K562 (cell line): ENCODE data around the gene LIMS1. TPM values are rescaled to one million over a fixed set of nuclear protein-coding genes. Genes with fewer than 3 reads are reported as not detected.
A peak's percentile ranks its signal among the peaks of the same experiment; 100 is the strongest.

Experiments used
- EGR1 ChIP-seq: fragments of 450-650 bp; conservative IDR thresholded peaks from 2 replicates; pipeline ENCODE4 v1.6.1; 2017; ENCODE audit warnings: mild to moderate bottlenecking
- ESRRB ChIP-seq: fragments of 250-450 bp; sonication (Bioruptor Pico); IDR thresholded peaks from 2 replicates; pipeline ENCODE4 v1.5.0; 2020; ENCODE audit warnings: mild to moderate bottlenecking, moderate library complexity, borderline replicate concordance
- FOXJ2 ChIP-seq: fragments of 200-800 bp; sonication (Bioruptor generic); IDR thresholded peaks from 2 replicates; pipeline ENCODE4 v1.6.1; 2016; ENCODE audit warnings: missing genetic modification characterization, missing compliant biosample characterization
- FOXJ3 ChIP-seq: sonication (generic); formaldehyde crosslinking; IDR thresholded peaks from 2 replicates; pipeline ENCODE4 v1.4.0; 2020; ENCODE audit warnings: mild to moderate bottlenecking, missing genetic modification reagents
- FOXK2 ChIP-seq, 2 experiments: fragments of 450-650 bp; IDR thresholded peaks in 1 of 2; conservative IDR thresholded peaks in 1 of 2; 2 replicates each; pipeline ENCODE4 v1.6.1; 2016; ENCODE audit warnings: low read depth in 2 of 2, mild to moderate bottlenecking in 1 of 2
- PCBP1 ChIP-seq: fragments of 200-400 bp; formaldehyde crosslinking; IDR thresholded peaks from 2 replicates; pipeline ENCODE4 v1.6.1; 2018; ENCODE audit warnings: mild to moderate bottlenecking, low read depth, low read length; ENCODE audit not compliant: poor library complexity, severe bottlenecking
- PCBP2 ChIP-seq: fragments of 200-400 bp; formaldehyde crosslinking; IDR thresholded peaks from 2 replicates; pipeline ENCODE4 v1.6.1; 2018; ENCODE audit warnings: low read length, low read depth, mild to moderate bottlenecking, moderate library complexity; ENCODE audit not compliant: poor library complexity, severe bottlenecking
- PHF20 ChIP-seq: fragments of 450-650 bp; IDR thresholded peaks from 2 replicates; pipeline ENCODE4 v1.6.1; 2018; ENCODE audit not compliant: partially characterized antibody
- PHF8 ChIP-seq: fragments of 200-600 bp; sonication (generic); IDR thresholded peaks from 2 replicates; pipeline ENCODE4 v1.6.1; 2012; ENCODE audit warnings: mixed run types, mild to moderate bottlenecking, inconsistent platforms, low read length, moderate library complexity, borderline replicate concordance
- POLR3A ChIP-seq: IDR thresholded peaks from 2 replicates; pipeline ENCODE4 v1.6.1; 2011; ENCODE audit warnings: borderline replicate concordance, mild to moderate bottlenecking, moderate library complexity; ENCODE audit not compliant: insufficient read length, insufficient read depth; ENCODE audit errors: extremely low read depth
- PTTG1 ChIP-seq: fragments of 450-650 bp; IDR thresholded peaks from 2 replicates; pipeline ENCODE4 v1.6.1; 2016; ENCODE audit warnings: low read depth, mild to moderate bottlenecking, missing genetic modification characterization, missing compliant biosample characterization
- SIX5 ChIP-seq, 2 experiments: IDR thresholded peaks; 2 replicates each; pipeline ENCODE4 v1.6.1; 2011; ENCODE audit warnings: low read length in 2 of 2, borderline replicate concordance in 1 of 2, low read depth in 1 of 2, mild to moderate bottlenecking in 1 of 2, moderate library complexity in 1 of 2; ENCODE audit not compliant: insufficient read depth in 1 of 2
- ZNF324 ChIP-seq: fragments of 250-450 bp; sonication (Bioruptor Pico); IDR thresholded peaks from 2 replicates; pipeline ENCODE4 v1.4.0; 2020; ENCODE audit warnings: mild to moderate bottlenecking
- polyA plus RNA-seq, 8 experiments: library from polyadenylated mRNA; depleted of rRNA in 4 of 8; stranded (reverse) in 5 of 8; unstranded in 3 of 8; fragments of >200 nt; fragmentation: Nextera tagmentation in 2 of 8; fragmentation: Illumina TruSeq in 1 of 8; extraction: Ambion mirVana in 2 of 8; extraction: Trizol in 1 of 8; gene quantifications; 2 replicates each; pipeline versions ENCODE4 v1.2.1 to v1.2.3, GENCODE V29; 2011 to 2014; ENCODE audit warnings: inconsistent platforms in 1 of 8, missing spikeins in 1 of 8
- total RNA-seq, 7 experiments: library from RNA; depleted of rRNA in 6 of 7; stranded (reverse); fragments of >200 nt in 6 of 7; fragmentation: Illumina TruSeq in 2 of 7; extraction: Trizol in 2 of 7; gene quantifications; 2 replicates each; pipeline versions ENCODE4 v1.2.1 to v1.2.3, GENCODE V29; 2011 to 2021; ENCODE audit warnings: low replicate concordance in 1 of 7
- TF ChIP-seq, protein P1 (sequence below), 2 experiments: fragments of 450-650 bp; IDR thresholded peaks; 2 replicates each; pipeline ENCODE4 v1.6.1; 2018; ENCODE audit warnings: mild to moderate bottlenecking in 2 of 2, low read depth in 1 of 2; ENCODE audit not compliant: partially characterized antibody in 2 of 2
- TF ChIP-seq, protein P2 (sequence below): sonication (generic); formaldehyde crosslinking; IDR thresholded peaks from 2 replicates; pipeline ENCODE4 v1.8.0; 2022; ENCODE audit warnings: mild to moderate bottlenecking, missing genetic modification reagents
- TF ChIP-seq, protein P3 (sequence below): fragments of 250-450 bp; sonication (Bioruptor Pico); IDR thresholded peaks from 2 replicates; pipeline ENCODE4 v1.5.0; 2021; ENCODE audit warnings: mild to moderate bottlenecking, moderate library complexity

Gene LIMS1
- total and polyA plus RNA-seq, 9 of the 15 experiments (the other 6 are each of a cell fraction or from before 2014, with no cell fraction given) = 52.8 to 134 (median 81.0) TPM

DNA sequence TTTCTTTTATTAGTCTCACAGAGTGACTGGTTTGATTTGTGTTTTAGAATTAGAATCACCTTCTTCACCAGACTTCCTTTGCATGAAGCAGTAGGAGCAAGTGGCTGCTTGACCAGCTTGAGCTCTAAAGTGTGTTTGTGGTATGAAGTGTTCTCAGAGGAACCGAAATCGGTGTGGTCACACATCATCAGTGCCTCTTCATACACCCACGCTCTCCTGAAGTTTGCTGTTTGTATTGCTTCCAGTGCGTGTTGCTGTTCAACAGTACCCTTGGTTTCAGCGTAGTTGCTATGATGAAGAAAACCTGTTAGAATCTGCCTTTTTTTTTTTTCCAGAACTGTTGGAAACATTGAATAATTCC is 77.9 kb downstream of the LIMS1 start (continued):
- TF ChIP-seq, protein P1, sequence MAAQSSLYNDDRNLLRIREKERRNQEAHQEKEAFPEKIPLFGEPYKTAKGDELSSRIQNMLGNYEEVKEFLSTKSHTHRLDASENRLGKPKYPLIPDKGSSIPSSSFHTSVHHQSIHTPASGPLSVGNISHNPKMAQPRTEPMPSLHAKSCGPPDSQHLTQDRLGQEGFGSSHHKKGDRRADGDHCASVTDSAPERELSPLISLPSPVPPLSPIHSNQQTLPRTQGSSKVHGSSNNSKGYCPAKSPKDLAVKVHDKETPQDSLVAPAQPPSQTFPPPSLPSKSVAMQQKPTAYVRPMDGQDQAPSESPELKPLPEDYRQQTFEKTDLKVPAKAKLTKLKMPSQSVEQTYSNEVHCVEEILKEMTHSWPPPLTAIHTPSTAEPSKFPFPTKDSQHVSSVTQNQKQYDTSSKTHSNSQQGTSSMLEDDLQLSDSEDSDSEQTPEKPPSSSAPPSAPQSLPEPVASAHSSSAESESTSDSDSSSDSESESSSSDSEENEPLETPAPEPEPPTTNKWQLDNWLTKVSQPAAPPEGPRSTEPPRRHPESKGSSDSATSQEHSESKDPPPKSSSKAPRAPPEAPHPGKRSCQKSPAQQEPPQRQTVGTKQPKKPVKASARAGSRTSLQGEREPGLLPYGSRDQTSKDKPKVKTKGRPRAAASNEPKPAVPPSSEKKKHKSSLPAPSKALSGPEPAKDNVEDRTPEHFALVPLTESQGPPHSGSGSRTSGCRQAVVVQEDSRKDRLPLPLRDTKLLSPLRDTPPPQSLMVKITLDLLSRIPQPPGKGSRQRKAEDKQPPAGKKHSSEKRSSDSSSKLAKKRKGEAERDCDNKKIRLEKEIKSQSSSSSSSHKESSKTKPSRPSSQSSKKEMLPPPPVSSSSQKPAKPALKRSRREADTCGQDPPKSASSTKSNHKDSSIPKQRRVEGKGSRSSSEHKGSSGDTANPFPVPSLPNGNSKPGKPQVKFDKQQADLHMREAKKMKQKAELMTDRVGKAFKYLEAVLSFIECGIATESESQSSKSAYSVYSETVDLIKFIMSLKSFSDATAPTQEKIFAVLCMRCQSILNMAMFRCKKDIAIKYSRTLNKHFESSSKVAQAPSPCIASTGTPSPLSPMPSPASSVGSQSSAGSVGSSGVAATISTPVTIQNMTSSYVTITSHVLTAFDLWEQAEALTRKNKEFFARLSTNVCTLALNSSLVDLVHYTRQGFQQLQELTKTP (IDR thresholded peaks at IDR 0.05; ENCODE audit: low read depth in 1 of 2, partially characterized antibody in 2 of 2) = no peak
- no peak for TF ChIP-seq PHF20
- no peak for TF ChIP-seq PCBP1
- peak; percentile 52; the same call in 1 of the 2 replicates for TF ChIP-seq FOXJ2 (tag)
- TF ChIP-seq, protein P2, sequence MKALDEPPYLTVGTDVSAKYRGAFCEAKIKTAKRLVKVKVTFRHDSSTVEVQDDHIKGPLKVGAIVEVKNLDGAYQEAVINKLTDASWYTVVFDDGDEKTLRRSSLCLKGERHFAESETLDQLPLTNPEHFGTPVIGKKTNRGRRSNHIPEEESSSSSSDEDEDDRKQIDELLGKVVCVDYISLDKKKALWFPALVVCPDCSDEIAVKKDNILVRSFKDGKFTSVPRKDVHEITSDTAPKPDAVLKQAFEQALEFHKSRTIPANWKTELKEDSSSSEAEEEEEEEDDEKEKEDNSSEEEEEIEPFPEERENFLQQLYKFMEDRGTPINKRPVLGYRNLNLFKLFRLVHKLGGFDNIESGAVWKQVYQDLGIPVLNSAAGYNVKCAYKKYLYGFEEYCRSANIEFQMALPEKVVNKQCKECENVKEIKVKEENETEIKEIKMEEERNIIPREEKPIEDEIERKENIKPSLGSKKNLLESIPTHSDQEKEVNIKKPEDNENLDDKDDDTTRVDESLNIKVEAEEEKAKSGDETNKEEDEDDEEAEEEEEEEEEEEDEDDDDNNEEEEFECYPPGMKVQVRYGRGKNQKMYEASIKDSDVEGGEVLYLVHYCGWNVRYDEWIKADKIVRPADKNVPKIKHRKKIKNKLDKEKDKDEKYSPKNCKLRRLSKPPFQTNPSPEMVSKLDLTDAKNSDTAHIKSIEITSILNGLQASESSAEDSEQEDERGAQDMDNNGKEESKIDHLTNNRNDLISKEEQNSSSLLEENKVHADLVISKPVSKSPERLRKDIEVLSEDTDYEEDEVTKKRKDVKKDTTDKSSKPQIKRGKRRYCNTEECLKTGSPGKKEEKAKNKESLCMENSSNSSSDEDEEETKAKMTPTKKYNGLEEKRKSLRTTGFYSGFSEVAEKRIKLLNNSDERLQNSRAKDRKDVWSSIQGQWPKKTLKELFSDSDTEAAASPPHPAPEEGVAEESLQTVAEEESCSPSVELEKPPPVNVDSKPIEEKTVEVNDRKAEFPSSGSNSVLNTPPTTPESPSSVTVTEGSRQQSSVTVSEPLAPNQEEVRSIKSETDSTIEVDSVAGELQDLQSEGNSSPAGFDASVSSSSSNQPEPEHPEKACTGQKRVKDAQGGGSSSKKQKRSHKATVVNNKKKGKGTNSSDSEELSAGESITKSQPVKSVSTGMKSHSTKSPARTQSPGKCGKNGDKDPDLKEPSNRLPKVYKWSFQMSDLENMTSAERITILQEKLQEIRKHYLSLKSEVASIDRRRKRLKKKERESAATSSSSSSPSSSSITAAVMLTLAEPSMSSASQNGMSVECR = no peak
- TF ChIP-seq FOXJ3 = peak; percentile 51; the same call in 1 of the 2 replicates
- TF ChIP-seq EGR1 = peak; percentile 96
- no peak for TF ChIP-seq SIX5 (IDR thresholded peaks at IDR 0.05; ENCODE audit: borderline replicate concordance in 1 of 2, insufficient read depth in 1 of 2, low read depth in 1 of 2, low read length in 2 of 2)
- TF ChIP-seq PCBP2 = no peak
- TF ChIP-seq PHF8 = no peak
- TF ChIP-seq FOXK2 (conservative IDR thresholded peaks at IDR 0.05 in 1 of 2, IDR thresholded peaks at IDR 0.05 in 1 of 2; ENCODE audit: low read depth in 2 of 2) = 0 out of 4 replicates have a peak, but pooled peaks of 1 of the 2 experiments have one; percentile 12
- no peak for TF ChIP-seq ZNF324
- TF ChIP-seq POLR3A = no peak
- TF ChIP-seq PTTG1 (tag) = no peak
- TF ChIP-seq, protein P3, sequence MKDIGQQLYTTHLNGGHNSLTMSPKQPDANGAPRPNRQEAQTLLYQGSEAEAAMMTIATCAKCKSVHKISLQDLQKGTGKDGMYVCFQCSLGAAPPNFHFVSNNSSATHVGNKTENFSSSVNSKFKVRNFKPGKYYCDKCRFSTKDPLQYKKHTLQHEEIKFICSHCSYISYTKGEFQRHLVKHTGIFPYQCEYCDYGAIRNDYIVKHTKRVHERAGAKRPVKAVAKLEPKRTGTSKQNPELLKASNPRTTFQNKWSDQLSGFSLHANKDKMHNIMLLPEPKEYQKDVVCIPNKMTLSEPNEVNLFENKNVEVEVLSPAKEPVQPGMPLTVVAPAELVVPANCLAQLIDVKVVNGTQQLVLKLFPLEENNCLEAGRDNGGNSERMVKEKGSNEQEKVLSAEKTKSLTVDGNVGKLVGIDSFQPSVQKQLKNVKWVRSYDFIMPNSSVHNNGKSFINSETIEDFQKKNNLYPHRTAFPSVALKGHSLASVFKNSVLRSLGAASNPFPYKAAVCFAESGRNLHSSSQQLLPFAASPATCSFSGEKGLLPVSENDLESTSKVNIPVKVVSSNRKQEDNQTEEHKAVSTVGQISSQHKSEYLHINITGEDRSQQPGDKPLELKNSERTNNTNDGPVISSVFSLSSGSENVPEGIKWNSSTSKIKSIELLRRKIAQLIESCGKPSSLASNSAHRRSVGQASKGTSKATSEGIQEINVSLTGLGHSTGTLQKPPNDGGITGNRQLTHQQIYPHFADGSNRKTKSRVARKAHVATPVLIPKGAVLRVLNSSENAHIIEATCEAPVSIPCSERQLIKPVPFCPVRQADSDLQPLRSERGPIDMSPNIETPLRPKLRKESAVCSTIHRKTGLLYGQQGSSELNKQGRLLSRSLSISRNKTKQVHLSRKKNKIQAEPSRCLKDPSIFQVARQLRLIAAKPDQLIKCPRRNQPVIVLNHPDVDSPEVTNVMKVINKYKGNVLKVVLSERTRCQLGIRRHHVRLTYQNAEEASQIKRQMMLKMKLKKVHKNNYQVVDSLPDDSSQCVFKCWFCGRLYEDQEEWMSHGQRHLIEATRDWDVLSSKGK = no peak
- no peak for TF ChIP-seq ESRRB (CRISPR knock-in tag)
